H9 (cell line): ENCODE data around the gene HNF4A. TPM values are rescaled to one million over a fixed set of nuclear protein-coding genes. Genes with fewer than 3 reads are reported as not detected.

Source experiments
- DNase-seq: peaks from one replicate; pipeline ENCODE4 v3.0.0-alpha.2; 2017
- H2AFZ ChIP-seq: one replicate; pipeline ENCODE4 v1.6.1; 2013; ENCODE audit warnings: mild to moderate bottlenecking, low read length, control low read depth, moderate library complexity
- H2AK5ac ChIP-seq: 2 replicates; pipeline ENCODE4 v1.6.1; 2013; ENCODE audit warnings: low read length, control low read depth, mixed read lengths; ENCODE audit not compliant: insufficient read length
- H2BK120ac ChIP-seq: one replicate; pipeline ENCODE4 v1.6.1; 2013; ENCODE audit warnings: low read depth, mild to moderate bottlenecking, low read length, control low read depth, inconsistent platforms; ENCODE audit not compliant: poor library complexity, severe bottlenecking
- H2BK12ac ChIP-seq: 2 replicates; pipeline ENCODE4 v1.6.1; 2013; ENCODE audit warnings: low read length, control low read depth, mixed read lengths, low read depth; ENCODE audit not compliant: insufficient read length
- H2BK15ac ChIP-seq: 2 replicates; pipeline ENCODE4 v1.6.1; 2013; ENCODE audit warnings: low read depth, low read length, control low read depth
- H2BK20ac ChIP-seq: one replicate; pipeline ENCODE4 v1.6.1; 2013; ENCODE audit warnings: low read depth, mild to moderate bottlenecking, low read length, control low read depth, inconsistent platforms; ENCODE audit not compliant: poor library complexity, severe bottlenecking
- H2BK5ac ChIP-seq: 2 replicates; pipeline ENCODE4 v1.6.1; 2013; ENCODE audit warnings: low read length, control low read depth, mixed read lengths; ENCODE audit not compliant: insufficient read length
- H3K14ac ChIP-seq: 2 replicates; pipeline ENCODE4 v1.6.1; 2013; ENCODE audit warnings: low read length, control low read depth; ENCODE audit not compliant: insufficient read depth
- H3K18ac ChIP-seq: 2 replicates; pipeline ENCODE4 v1.6.1; 2013; ENCODE audit warnings: low read depth, mild to moderate bottlenecking, mixed read lengths, low read length, control low read depth; ENCODE audit not compliant: insufficient read length
- H3K23ac ChIP-seq: 2 replicates; pipeline ENCODE4 v1.6.1; 2013; ENCODE audit warnings: low read length, control low read depth, mixed read lengths, low read depth; ENCODE audit not compliant: insufficient read length
- H3K23me2 ChIP-seq: 2 replicates; pipeline ENCODE4 v1.6.1; 2013; ENCODE audit warnings: low read depth, mild to moderate bottlenecking, mixed read lengths, low read length, control low read depth; ENCODE audit not compliant: insufficient read length, poor library complexity, severe bottlenecking
- H3K27ac ChIP-seq: 2 replicates; pipeline ENCODE4 v1.5.1; 2013; ENCODE audit warnings: low read length, control low read depth, mixed read lengths, low read depth; ENCODE audit not compliant: insufficient read length
- H3K27me3 ChIP-seq: 2 replicates; pipeline ENCODE4 v1.6.1; 2013; ENCODE audit warnings: low read length, control low read depth, inconsistent platforms; ENCODE audit not compliant: insufficient read depth
- H3K4ac ChIP-seq: 2 replicates; pipeline ENCODE4 v1.6.1; 2013; ENCODE audit warnings: low read depth, mild to moderate bottlenecking, control low read depth, inconsistent platforms, low read length, moderate library complexity
- H3K4me1 ChIP-seq: 2 replicates; pipeline ENCODE4 v1.6.1; 2013; ENCODE audit warnings: low read length, control low read depth, inconsistent platforms; ENCODE audit not compliant: insufficient read depth
- H3K4me2 ChIP-seq: 2 replicates; pipeline ENCODE4 v1.6.1; 2013; ENCODE audit warnings: low read length, control low read depth, mixed read lengths; ENCODE audit not compliant: insufficient read length, insufficient read depth
- H3K56ac ChIP-seq: 2 replicates; pipeline ENCODE4 v1.6.1; 2013; ENCODE audit warnings: low read depth, mild to moderate bottlenecking, mixed read lengths, low read length, control low read depth; ENCODE audit not compliant: insufficient read length
- H3K79me1 ChIP-seq: 2 replicates; pipeline ENCODE4 v1.6.1; 2013; ENCODE audit warnings: low read depth, mild to moderate bottlenecking, moderate library complexity, low read length, control low read depth, inconsistent platforms; ENCODE audit not compliant: insufficient read depth, poor library complexity, severe bottlenecking
- H3K79me2 ChIP-seq: 2 replicates; pipeline ENCODE4 v1.6.1; 2013; ENCODE audit warnings: low read length, control low read depth, inconsistent platforms; ENCODE audit not compliant: insufficient read depth
- H3K9ac ChIP-seq: 2 replicates; pipeline ENCODE4 v1.6.1; 2013; ENCODE audit warnings: low read length, control low read depth, mixed read lengths; ENCODE audit not compliant: insufficient read length; ENCODE audit errors: extremely low read depth
- H3K9me3 ChIP-seq: one replicate; pipeline ENCODE4 v1.6.1; 2013; ENCODE audit warnings: low read depth, low read length, inconsistent platforms; ENCODE audit not compliant: control insufficient read depth
- H3T11ph ChIP-seq: one replicate; pipeline ENCODE4 v1.6.1; 2013; ENCODE audit warnings: mild to moderate bottlenecking, low read length, control low read depth, inconsistent platforms
- H4K20me1 ChIP-seq: one replicate; pipeline ENCODE4 v1.6.1; 2013; ENCODE audit not compliant: control insufficient read depth, insufficient read length, insufficient read depth
- H4K5ac ChIP-seq: 2 replicates; pipeline ENCODE4 v1.6.1; 2013; ENCODE audit warnings: low read depth, mild to moderate bottlenecking, mixed read lengths, low read length, control low read depth; ENCODE audit not compliant: insufficient read length
- H4K8ac ChIP-seq: replicated peaks from 2 replicates; pipeline ENCODE4 v1.6.1; 2013; ENCODE audit warnings: low read length, control low read depth, mixed read lengths, low read depth; ENCODE audit not compliant: insufficient read length
- H4K91ac ChIP-seq: 2 replicates; pipeline ENCODE4 v1.6.1; 2013; ENCODE audit warnings: low read depth, mild to moderate bottlenecking, moderate library complexity, mixed read lengths, low read length, control low read depth; ENCODE audit not compliant: insufficient read length
- H3K27ac Mint-ChIP-seq, 3 experiments: 2 replicates in 2 of 3; 3 replicates in 1 of 3; pipeline ENCODE4 v1.8.0; 2020 to 2021; ENCODE audit warnings: mixed read lengths in 3 of 3, mild to moderate bottlenecking in 1 of 3, moderate library complexity in 1 of 3
- H3K27me3 Mint-ChIP-seq: 2 replicates; pipeline ENCODE4 v1.8.0; 2021; ENCODE audit warnings: low read depth, mild to moderate bottlenecking, moderate library complexity, mixed read lengths
- H3K36me3 Mint-ChIP-seq, 3 experiments: 2 replicates in 2 of 3; 3 replicates in 1 of 3; pipeline ENCODE4 v1.8.0; 2020 to 2021; ENCODE audit warnings: low read depth in 3 of 3, mixed read lengths in 3 of 3; ENCODE audit not compliant: insufficient read depth in 1 of 3
- H3K4me1 Mint-ChIP-seq, 2 experiments: 2 replicates each; pipeline ENCODE4 v1.8.0; 2020; ENCODE audit warnings: mixed read lengths in 2 of 2
- H3K4me3 Mint-ChIP-seq, 2 experiments: 2 replicates in 1 of 2; 3 replicates in 1 of 2; pipeline ENCODE4 v1.8.0; 2020 to 2021; ENCODE audit warnings: mild to moderate bottlenecking in 2 of 2, mixed read lengths in 2 of 2, moderate library complexity in 1 of 2
- H3K9me3 Mint-ChIP-seq, 2 experiments: 2 replicates in 1 of 2; 3 replicates in 1 of 2; pipeline ENCODE4 v1.8.0; 2020; ENCODE audit warnings: mild to moderate bottlenecking in 2 of 2, mixed read lengths in 2 of 2, moderate library complexity in 1 of 2
- WGBS: extraction: QIAGEN DNeasy Blood & Tissue Kit; methylation state at CpG from one replicate; pipeline ENCODE4 v1.1.7; 2013; ENCODE audit warnings: missing lambda C conversion rate, low lambda C conversion rate, mixed read lengths; ENCODE audit not compliant: insufficient read length; ENCODE audit errors: extremely low coverage; 5-methylcytosine and 5-hydroxymethylcytosine counted together
- total RNA-seq: library from RNA; stranded (reverse); gene quantifications from 2 replicates; pipeline ENCODE4 v1.2.1, GENCODE V29; 2021
- TF ChIP-seq, protein P1 (sequence below): fragments of 200-600 bp; sonication (generic); conservative IDR thresholded peaks from 3 replicates; pipeline ENCODE4 v1.8.0; 2021; ENCODE audit warnings: antibody characterized with exemption, mild to moderate bottlenecking

The HNF4A gene
- total RNA-seq, 1 experiment from 2014 or later: not detected

DNA sequence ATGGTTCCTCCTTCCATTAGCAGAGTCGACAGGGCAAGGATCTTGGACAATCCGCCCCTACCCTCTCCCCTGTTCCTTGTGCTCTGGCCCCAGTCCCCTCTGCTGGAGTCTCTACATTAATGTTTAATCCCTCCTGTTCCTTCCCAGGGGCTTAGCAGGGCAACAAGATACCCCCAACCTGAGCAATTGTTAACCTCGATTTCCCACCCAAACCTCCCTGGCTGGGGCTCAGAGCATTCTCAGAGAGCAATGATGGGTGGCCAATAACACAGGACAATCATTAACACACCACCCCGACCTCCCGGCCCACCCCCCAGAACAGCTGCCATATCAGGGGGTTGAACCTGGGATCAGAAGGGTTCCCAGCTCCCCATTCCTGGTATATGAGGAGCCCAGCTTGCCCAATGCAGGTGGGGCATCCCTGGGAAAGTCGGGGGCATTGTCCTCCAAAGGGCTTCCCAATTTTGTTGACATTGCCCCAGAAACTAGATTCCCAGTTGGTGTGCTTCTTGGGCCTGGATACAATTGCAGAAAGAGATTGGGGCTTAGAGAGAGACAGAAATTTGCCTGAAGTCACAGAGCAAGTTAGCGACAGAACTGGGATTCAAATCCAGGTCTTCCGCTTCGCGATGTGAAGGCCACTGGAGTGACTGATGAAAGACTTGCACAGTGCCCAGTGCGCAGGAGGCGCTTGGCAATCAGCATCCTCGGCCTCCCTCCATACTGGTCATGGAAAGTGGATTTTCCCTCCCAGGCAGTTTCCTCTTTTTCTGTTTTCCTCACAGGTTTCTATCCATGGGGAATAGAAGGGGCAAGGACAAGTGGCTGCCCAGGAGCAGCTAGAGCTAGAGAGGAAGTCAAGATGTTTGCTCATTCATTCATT is 60.6 kb downstream of the HNF4A start:
- Histone ChIP-seq H3K27me3 (no peaks in the 10 kb centered on the region), H3K79me2 (no peaks in the 10 kb centered on the region), H2BK120ac (no peak overlapping the region), H4K20me1 (no peaks in the 10 kb centered on the region), H3K4me1 (no peaks in the 10 kb centered on the region), H3K27ac (no peak overlapping the region), H2BK20ac (no peak overlapping the region), H3K23me2 (no peaks in the 10 kb centered on the region), H2AK5ac (no peak overlapping the region), H3K56ac (no peak overlapping the region), H3K4me2 (no peak overlapping the region), H4K8ac (no peak overlapping the region), H3K9ac (no peak overlapping the region), H3K23ac (no peak overlapping the region), H3T11ph (no peak overlapping the region), H2BK15ac (no peak overlapping the region), H3K79me1 (no peaks in the 10 kb centered on the region), H3K18ac (no peak overlapping the region), H2BK12ac (no peak overlapping the region), H3K9me3 (no peaks in the 10 kb centered on the region), H2BK5ac (no peak overlapping the region), H4K5ac (no peak overlapping the region), H3K4ac (no peak overlapping the region), H3K14ac (no peak overlapping the region), H4K91ac (no peak overlapping the region), H2AFZ (no peak overlapping the region)
- no peak for DNase-seq
- no peaks in the 10 kb centered on the region for H3K36me3 Mint-ChIP-seq
- TF ChIP-seq, protein P1, sequence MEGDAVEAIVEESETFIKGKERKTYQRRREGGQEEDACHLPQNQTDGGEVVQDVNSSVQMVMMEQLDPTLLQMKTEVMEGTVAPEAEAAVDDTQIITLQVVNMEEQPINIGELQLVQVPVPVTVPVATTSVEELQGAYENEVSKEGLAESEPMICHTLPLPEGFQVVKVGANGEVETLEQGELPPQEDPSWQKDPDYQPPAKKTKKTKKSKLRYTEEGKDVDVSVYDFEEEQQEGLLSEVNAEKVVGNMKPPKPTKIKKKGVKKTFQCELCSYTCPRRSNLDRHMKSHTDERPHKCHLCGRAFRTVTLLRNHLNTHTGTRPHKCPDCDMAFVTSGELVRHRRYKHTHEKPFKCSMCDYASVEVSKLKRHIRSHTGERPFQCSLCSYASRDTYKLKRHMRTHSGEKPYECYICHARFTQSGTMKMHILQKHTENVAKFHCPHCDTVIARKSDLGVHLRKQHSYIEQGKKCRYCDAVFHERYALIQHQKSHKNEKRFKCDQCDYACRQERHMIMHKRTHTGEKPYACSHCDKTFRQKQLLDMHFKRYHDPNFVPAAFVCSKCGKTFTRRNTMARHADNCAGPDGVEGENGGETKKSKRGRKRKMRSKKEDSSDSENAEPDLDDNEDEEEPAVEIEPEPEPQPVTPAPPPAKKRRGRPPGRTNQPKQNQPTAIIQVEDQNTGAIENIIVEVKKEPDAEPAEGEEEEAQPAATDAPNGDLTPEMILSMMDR: no peak
- peaks cover 0 to 9% of the 10 kb centered on the region in 2 experiments; a peak in 2 of 4 replicates for H3K4me1 Mint-ChIP-seq
- no peak overlapping the region for H3K27ac Mint-ChIP-seq
- WGBS: no CpG with 5 or more reads among the region's 13 CpGs
- no peaks in the 10 kb centered on the region for H3K9me3 Mint-ChIP-seq
- no peak overlapping the region for H3K4me3 Mint-ChIP-seq
- peaks cover 11% of the 10 kb centered on the region for H3K27me3 Mint-ChIP-seq
